Calu3 (cell line): ENCODE measurements around the gene FERMT1. TPM values are rescaled to one million over a fixed set of nuclear protein-coding genes. Genes with fewer than 3 reads are reported as not detected.

Experiments
- BruUV-seq: library from RNA; stranded (reverse); fragments of 400-500 nt; replicated peaks from 2 replicates; lab custom pipeline; 2021; lab: Mats Ljungman, UMichigan
- CTCF ChIA-PET: fragments of 300-600 bp; sonication (Branson Sonifier 250); formaldehyde crosslinking; loops from one replicate; lab custom pipeline; 2022; ENCODE audit warnings: antibody characterized with exemption; lab: Charles Lee
- DNase-seq: peaks from one replicate; pipeline ENCODE4 v3.0.0; 2022
- H3K27ac Mint-ChIP-seq: one replicate; pipeline ENCODE4 v1.8.0; 2022; ENCODE audit warnings: mixed read lengths; ENCODE audit not compliant: unreplicated experiment
- H3K27me3 Mint-ChIP-seq: one replicate; pipeline ENCODE4 v1.8.0; 2022; ENCODE audit warnings: mixed read lengths; ENCODE audit not compliant: unreplicated experiment
- H3K36me3 Mint-ChIP-seq: one replicate; pipeline ENCODE4 v1.8.0; 2022; ENCODE audit warnings: mild to moderate bottlenecking, moderate library complexity, mixed read lengths; ENCODE audit not compliant: insufficient read depth, unreplicated experiment
- H3K4me1 Mint-ChIP-seq: one replicate; pipeline ENCODE4 v1.8.0; 2022; ENCODE audit warnings: mild to moderate bottlenecking, low read depth, mixed read lengths; ENCODE audit not compliant: unreplicated experiment
- H3K4me3 Mint-ChIP-seq: one replicate; pipeline ENCODE4 v1.8.0; 2022; ENCODE audit warnings: mild to moderate bottlenecking, low read depth, moderate library complexity, mixed read lengths; ENCODE audit not compliant: unreplicated experiment
- H3K9me3 Mint-ChIP-seq: one replicate; pipeline ENCODE4 v1.8.0; 2022; ENCODE audit warnings: low read depth, mixed read lengths; ENCODE audit not compliant: unreplicated experiment
- intact Hi-C: fragments of 100-400 bp; cut with micrococcal nuclease; formaldehyde crosslinking; loops from one replicate; pipeline ENCODE4 v1.10.0; 2022; ENCODE audit not compliant: unreplicated experiment
- total RNA-seq: library from RNA; stranded (reverse); gene quantifications from 2 replicates; pipeline ENCODE4 v1.2.3, GENCODE V29; 2022
- TF ChIP-seq, protein P1 (sequence below): fragments of 200-600 bp; IDR thresholded peaks from one replicate; pipeline ENCODE4 v1.8.0; 2022; ENCODE audit warnings: antibody characterized with exemption; ENCODE audit not compliant: unreplicated experiment

FERMT1 gene
- total RNA-seq, 1 experiment from 2014 or later: 23.5 TPM

DNA sequence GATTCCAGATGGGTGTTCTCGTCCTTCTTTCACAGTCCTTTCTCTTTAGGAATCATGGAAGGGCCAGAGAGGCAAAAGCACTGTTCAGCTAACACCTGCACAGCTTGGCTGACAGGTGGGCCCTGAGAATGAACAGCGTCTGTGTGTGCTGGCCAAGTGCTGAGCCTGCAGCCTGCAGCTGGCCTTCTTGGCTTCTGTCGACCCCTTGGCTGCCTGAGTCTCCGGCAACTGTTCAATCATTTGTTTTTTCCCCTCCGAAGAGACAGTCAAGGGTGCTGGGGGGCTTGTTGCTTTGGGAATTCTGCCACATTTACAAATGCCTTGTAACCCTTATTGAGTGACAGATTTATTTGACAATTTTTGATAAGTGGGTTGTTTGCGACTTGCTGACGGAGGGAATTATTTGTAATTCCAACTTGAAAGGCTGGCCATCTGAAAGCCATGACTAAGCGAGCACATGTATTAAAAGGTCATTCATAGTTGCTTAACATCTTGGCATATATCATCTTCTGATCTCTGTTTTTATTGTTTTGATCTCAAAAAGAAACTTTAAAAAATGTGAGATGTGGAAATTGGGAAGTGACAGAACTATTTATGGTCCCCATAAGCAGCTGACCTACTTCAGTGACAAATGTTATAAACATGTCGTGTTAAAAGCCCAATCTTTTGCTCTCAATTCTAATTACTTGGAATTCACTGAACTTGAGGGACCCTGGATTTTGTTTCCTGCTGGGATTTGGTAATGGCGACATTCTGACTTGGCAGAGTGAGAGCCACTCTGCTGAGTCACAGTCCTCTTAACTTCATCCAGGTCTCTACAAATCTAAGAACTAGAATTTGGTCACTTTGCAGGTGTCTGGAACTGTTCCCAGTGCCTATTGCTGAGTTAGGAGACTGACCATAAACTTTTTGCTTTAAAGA lies 41.9 kb upstream of the FERMT1 start:
- H3K27ac Mint-ChIP-seq: no peak overlapping the region
- no peak for DNase-seq
- no peak overlapping the region for H3K4me3 Mint-ChIP-seq
- TF ChIP-seq, protein P1, sequence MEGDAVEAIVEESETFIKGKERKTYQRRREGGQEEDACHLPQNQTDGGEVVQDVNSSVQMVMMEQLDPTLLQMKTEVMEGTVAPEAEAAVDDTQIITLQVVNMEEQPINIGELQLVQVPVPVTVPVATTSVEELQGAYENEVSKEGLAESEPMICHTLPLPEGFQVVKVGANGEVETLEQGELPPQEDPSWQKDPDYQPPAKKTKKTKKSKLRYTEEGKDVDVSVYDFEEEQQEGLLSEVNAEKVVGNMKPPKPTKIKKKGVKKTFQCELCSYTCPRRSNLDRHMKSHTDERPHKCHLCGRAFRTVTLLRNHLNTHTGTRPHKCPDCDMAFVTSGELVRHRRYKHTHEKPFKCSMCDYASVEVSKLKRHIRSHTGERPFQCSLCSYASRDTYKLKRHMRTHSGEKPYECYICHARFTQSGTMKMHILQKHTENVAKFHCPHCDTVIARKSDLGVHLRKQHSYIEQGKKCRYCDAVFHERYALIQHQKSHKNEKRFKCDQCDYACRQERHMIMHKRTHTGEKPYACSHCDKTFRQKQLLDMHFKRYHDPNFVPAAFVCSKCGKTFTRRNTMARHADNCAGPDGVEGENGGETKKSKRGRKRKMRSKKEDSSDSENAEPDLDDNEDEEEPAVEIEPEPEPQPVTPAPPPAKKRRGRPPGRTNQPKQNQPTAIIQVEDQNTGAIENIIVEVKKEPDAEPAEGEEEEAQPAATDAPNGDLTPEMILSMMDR: no peak
- H3K9me3 Mint-ChIP-seq: no peaks in the 10 kb centered on the region
- CTCF ChIA-PET: no interaction called here
- BruUV-seq: no TSS peak
- H3K27me3 Mint-ChIP-seq: peaks cover 34% of the 10 kb centered on the region
- no peaks in the 10 kb centered on the region for H3K4me1 Mint-ChIP-seq
- intact Hi-C loops: no loop called here
- H3K36me3 Mint-ChIP-seq: no peaks in the 10 kb centered on the region

DNA sequence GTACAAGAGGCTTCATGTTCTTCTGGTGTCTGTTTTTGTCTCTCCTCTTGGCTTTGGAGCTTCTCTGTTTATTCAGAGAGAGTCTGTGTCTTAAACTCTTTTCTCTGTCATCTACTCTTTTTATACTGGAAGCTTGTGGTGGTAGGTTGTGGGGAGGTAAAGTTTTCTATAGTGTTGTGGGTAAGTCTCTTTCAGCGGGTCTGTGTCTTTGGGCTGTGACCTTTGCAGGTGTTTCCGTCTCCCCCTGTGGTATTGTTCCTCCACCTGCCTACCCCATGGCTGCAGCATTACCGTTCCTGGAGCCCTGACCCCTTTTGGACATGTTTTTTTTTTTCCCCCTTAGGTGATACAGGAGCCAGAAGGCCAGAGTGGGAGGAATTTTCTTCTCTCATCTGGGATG lies 37.9 kb upstream of the FERMT1 start:
- CTCF ChIA-PET: no interaction called here
- H3K4me1 Mint-ChIP-seq: no peaks in the 10 kb centered on the region
- no peak for DNase-seq
- H3K27me3 Mint-ChIP-seq: peaks cover 27% of the 10 kb centered on the region
- no peaks in the 10 kb centered on the region for H3K36me3 Mint-ChIP-seq
- TF ChIP-seq, protein P1: no peak
- intact Hi-C loops: no loop called here
- no peak overlapping the region for H3K27ac Mint-ChIP-seq
- H3K4me3 Mint-ChIP-seq: no peak overlapping the region
- H3K9me3 Mint-ChIP-seq: peaks cover 5% of the 10 kb centered on the region
- BruUV-seq: no TSS peak

DNA sequence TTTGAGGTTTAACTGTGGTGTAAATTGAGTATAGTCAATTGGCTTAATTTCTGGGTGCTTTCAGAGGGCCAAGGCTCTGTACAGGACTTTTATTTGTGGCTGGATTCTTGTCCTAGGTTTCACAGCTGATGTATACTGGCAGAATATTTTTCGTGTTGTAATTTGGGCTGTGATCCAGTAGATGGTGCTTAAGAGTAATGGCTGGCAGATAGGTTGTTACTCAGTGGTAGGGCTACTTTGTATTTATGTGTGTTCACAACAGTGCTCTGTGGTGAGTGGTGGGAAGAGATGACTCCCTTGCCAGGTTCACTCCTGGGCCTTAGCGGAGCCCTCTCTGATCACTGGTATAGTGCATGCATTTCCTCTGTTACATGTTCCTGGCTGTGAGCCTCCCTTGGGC lies 34.5 kb upstream of the FERMT1 start:
- no peaks in the 10 kb centered on the region for H3K4me1 Mint-ChIP-seq
- intact Hi-C loops: no loop called here
- H3K9me3 Mint-ChIP-seq: peaks cover 8% of the 10 kb centered on the region
- BruUV-seq: no TSS peak
- TF ChIP-seq, protein P1: no peak
- no peaks in the 10 kb centered on the region for H3K36me3 Mint-ChIP-seq
- DNase-seq: no peak
- H3K4me3 Mint-ChIP-seq: no peak overlapping the region
- peaks cover 34% of the 10 kb centered on the region for H3K27me3 Mint-ChIP-seq
- no peak overlapping the region for H3K27ac Mint-ChIP-seq
- CTCF ChIA-PET: no interaction called here

DNA sequence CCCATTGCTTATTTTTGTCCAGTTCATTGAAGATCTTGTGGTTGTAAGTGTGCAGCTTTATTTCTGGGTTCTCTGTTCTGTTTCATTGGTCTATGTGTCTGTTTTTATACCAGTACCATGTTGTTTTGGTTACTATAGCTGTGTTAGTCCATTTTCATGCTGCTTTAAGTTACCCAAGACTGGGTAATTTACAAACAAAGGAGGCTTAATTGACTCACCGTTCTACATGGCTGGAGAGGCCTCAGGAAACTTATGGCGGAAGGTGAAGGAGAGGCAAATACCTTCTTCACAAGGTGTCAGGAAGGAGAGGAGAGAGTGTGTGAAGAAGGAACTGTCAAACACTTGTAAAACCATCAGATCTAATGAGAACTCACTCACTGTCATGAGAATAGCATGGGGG lies 29.9 kb upstream of the FERMT1 start:
- no peaks in the 10 kb centered on the region for H3K36me3 Mint-ChIP-seq
- BruUV-seq: no TSS peak
- H3K9me3 Mint-ChIP-seq: peaks cover 8% of the 10 kb centered on the region
- CTCF ChIA-PET: no interaction called here
- no peak for DNase-seq
- no peaks in the 10 kb centered on the region for H3K4me1 Mint-ChIP-seq
- intact Hi-C loops: no loop called here
- no peak overlapping the region for H3K27ac Mint-ChIP-seq
- peaks cover 12% of the 10 kb centered on the region for H3K27me3 Mint-ChIP-seq
- no peak overlapping the region for H3K4me3 Mint-ChIP-seq
- TF ChIP-seq, protein P1: no peak
